Measurements from ENCODE around the gene PALLD. TPM values are rescaled to one million over a fixed set of nuclear protein-coding genes. Genes with fewer than 3 reads are reported as not detected.
A peak's percentile ranks its signal among the peaks of the same experiment; 100 is the strongest.

Gene PALLD
- total RNA-seq, 8 experiments from 2014 or later, result 15.5 to 50.3 (median 24.3) TPM

DNA sequence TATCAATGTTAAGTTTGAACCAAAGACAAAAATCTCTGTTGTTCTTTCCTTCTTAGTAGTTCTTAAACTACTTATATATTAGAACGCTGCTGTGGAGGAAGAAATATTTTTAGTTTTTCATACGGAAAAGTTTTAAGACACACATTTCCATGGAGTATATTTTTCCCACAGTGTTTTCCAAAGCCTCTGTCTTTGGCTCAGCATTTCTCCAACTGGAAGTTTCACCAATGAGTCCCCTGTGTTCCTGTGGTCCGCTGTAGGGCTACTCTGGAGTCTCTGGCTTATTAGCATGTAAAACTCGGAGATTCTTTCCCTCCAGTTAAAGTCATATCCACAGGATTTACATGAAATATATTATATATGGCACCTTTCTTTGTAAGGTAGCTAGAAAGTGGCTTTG is 264.2 kb downstream of the PALLD start:
- ATAC-seq (replicated peaks in 6 of 8), result no peak
- H3K4me1 ChIP-seq (replicated peaks in 1 of 2), result no peaks in the 10 kb centered on the region
- H3K4me3 ChIP-seq, result no peak overlapping the region
- 73 to 100% (median 88%) methylated on average over 2 to 4 of the region's 4 CpGs; no CpG with 5 or more reads in 2 of the 10 experiments for WGBS, 10 experiments
- in situ Hi-C loops (cut with MboI; ENCODE audit: low pct_unique_long_range_greater_than_20kb in 2 of 9, low sequenced_read_pairs in 9 of 9, unreplicated experiment in 9 of 9), result no loop called here
- H3K27ac ChIP-seq, result no peak overlapping the region

GRCh38 chr4:168765322-168765721 is 268.5 kb downstream of the PALLD start:
- in situ Hi-C loops (cut with MboI; ENCODE audit: low pct_unique_long_range_greater_than_20kb in 2 of 9, low sequenced_read_pairs in 9 of 9, unreplicated experiment in 9 of 9), result no loop called here
- 55 to 96% (median 89%) methylated on average over 2 to 4 of the region's 4 CpGs; no CpG with 5 or more reads in 2 of the 10 experiments for WGBS, 10 experiments
- ATAC-seq (replicated peaks in 6 of 8), result no peak
- Histone ChIP-seq H3K4me3 (no peak overlapping the region), H3K4me1 (replicated peaks in 1 of 2) (peaks cover 0 to 6% of the 10 kb centered on the region in 2 donors), H3K27ac (no peak overlapping the region)

- no peak overlapping the region for H3K4me3 ChIP-seq
- H3K4me1 ChIP-seq (replicated peaks in 1 of 2), result peaks cover 0 to 6% of the 10 kb centered on the region in 2 donors
- peak in 3 of 8 experiments; percentile 76 to 90 (median 78) for ATAC-seq (replicated peaks in 6 of 8)
- in situ Hi-C loops (cut with MboI; ENCODE audit: low pct_unique_long_range_greater_than_20kb in 2 of 9, low sequenced_read_pairs in 9 of 9, unreplicated experiment in 9 of 9), result no loop called here
- H3K27ac ChIP-seq, result no peak overlapping the region
These were observed 268.9 kb downstream of the PALLD start for GRCh38 chr4:168765726-168766125.

DNA sequence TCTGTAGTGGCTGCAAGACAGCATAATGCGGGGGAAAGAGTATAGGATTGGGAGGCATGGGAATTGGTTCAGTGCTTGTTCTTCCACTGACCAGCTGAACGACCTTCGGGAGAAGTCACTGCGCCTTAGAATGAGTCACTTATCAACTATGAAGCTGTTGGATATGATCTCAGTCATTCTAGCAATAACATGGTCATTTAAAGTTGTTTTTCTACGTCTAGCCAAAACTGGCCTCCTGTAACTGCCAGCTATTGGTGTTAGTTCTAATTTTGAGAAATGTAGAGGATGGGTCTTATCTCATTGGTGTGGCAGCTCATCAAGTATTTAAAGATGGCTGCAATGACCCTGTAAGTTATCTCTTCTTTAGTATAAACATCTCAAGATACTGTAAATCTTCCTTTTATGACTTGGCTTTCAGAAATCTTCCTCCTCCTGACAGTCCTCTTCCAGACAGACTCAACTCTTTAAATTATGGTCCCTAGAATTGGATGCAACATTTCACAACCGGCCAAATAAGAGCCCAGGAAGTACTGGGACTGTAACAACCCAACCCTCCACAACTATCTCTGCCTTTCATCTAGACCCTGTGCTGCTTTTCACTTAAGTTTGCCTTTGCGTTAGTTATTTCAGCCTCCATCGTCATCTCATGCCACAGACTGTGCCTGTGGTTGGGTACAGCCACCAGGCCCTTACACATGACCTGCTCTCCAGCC is 269.9 kb downstream of the PALLD start:
- ATAC-seq (replicated peaks in 6 of 8), result peak in 2 of 8 experiments; percentile 15 to 49
- 40 to 98% (median 92%) methylated on average over 2 to 8 of the region's 8 CpGs; no CpG with 5 or more reads in 1 of the 10 experiments for WGBS, 10 experiments
- H3K4me1 ChIP-seq (replicated peaks in 1 of 2), result peaks cover 0 to 6% of the 10 kb centered on the region in 2 donors
- in situ Hi-C loops (cut with MboI; ENCODE audit: low pct_unique_long_range_greater_than_20kb in 2 of 9, low sequenced_read_pairs in 9 of 9, unreplicated experiment in 9 of 9), result no loop called here
- no peak overlapping the region for H3K27ac ChIP-seq
- H3K4me3 ChIP-seq, result no peak overlapping the region

DNA sequence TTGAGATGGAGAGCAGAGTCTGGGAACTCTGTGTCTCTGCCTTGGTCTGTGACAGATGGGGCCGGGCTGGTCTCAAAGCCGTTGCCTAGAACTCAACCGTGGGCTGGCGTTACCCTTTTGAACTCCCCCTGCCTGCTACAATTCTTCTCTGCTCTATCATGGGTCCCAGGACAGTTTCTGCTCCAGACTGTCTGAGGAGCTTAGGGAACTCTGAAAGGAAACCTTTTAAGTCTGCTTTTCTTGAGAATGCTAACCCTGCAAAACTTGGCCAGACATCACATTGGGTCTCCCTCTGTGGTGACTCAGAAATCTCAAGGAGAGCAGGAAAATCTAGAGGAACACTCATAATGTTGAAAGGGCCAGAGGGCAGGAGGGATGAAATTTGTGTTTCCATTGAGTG is 272.6 kb downstream of the PALLD start:
- Histone ChIP-seq H3K4me1 (replicated peaks in 1 of 2) (peaks cover 0 to 6% of the 10 kb centered on the region in 2 donors), H3K4me3 (no peak overlapping the region), H3K27ac (no peak overlapping the region)
- in situ Hi-C loops (cut with MboI; ENCODE audit: low pct_unique_long_range_greater_than_20kb in 2 of 9, low sequenced_read_pairs in 9 of 9, unreplicated experiment in 9 of 9), result no loop called here
- ATAC-seq (replicated peaks in 6 of 8), result peak in 2 of 8 experiments; percentile 10 to 17
- WGBS, 10 experiments, result 60 to 90% (median 81%) methylated on average over 1 to 4 of the region's 4 CpGs; no CpG with 5 or more reads in 4 of the 10 experiments

DNA sequence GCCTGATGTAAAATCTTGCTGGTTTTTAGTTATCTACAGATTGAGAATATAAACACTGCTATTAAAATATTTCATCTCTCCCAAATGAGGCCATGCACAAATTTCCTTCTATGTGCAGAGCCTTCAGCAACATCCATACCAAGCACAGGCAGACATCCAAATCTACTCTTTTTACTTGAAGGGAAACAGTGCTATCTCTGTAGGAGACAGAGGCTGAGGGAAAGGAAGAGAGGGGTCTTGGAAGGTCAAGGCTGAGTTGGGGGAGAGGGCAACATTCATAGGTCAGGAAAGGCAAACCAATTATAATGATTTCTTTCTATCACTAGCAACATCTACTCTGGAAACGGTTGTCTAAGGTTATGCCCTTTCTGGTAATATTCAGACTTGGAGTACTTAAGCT is 273.0 kb downstream of the PALLD start:
- peak in 1 of 8 experiments; percentile 16 for ATAC-seq (replicated peaks in 6 of 8)
- peaks cover 0 to 6% of the 10 kb centered on the region in 2 donors for H3K4me1 ChIP-seq (replicated peaks in 1 of 2)
- in situ Hi-C loops (cut with MboI; ENCODE audit: low pct_unique_long_range_greater_than_20kb in 2 of 9, low sequenced_read_pairs in 9 of 9, unreplicated experiment in 9 of 9), result no loop called here
- 67 to 77% methylated on average over 1 of the region's 1 CpG; no CpG with 5 or more reads in 8 of the 10 experiments for WGBS, 10 experiments
- H3K27ac ChIP-seq, result no peak overlapping the region
- no peak overlapping the region for H3K4me3 ChIP-seq

DNA sequence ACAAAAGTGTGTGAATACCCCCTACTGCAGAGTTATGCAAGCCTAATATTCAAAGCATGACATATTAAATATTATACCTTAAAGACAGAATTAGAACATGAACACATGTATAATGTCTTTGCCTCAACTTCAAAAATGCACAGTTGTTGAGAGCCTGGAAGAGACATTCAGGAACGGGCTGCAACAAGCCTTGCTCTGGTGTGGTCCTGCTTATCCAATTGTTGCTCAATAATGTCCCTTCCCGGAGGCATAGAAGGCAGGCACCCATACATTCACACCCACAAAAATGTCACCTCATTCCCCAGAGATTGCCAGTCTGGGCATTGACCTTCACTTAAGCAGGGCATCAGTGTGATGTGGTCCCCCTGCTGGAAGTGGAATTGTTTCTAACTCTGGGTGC is 274.4 kb downstream of the PALLD start:
- no peak overlapping the region for H3K27ac ChIP-seq
- 14 to 100% (median 88%) methylated on average over 1 to 2 of the region's 2 CpGs; no CpG with 5 or more reads in 2 of the 10 experiments for WGBS, 10 experiments

DNA sequence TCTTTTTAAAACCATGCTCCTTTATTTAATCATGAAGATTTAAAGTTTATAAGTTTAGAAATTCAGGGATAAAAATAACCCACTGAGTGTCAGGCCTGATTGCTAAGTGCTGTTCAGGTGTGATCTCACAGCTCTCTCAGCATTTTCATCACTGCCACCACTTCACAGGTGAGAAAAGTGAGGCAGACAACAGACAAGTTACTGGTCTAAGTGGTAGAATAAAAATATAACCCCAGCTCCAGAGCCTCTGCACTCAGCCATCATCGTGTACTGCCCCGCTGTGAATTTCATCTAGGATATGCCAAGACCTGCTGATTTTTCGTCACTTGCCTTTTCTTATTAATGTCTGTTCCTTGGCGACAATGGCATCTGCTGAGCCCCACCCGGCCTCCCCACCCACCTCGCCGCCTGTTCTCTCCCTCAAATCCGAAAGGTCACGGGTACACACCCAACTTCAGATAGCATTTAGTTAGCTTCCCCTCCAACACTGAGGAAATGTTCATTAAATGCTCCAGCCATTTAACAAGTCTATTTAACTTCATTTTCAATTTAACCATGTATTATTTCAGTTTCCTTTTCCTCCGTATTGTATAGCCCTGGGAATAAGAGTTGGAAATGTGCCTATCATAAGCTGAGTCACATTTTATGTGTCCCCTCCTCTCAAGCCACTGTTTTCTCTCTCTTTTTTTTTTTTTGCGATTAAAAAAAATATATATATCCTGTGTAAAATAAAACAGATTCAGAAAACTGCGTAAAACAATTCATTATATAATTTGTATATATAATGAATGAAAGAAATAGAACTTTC is 276.7 kb downstream of the PALLD start:
- ATAC-seq (replicated peaks in 6 of 8), result no peak
- Histone ChIP-seq H3K27ac (no peak overlapping the region), H3K4me1 (replicated peaks in 1 of 2) (peaks cover 0 to 6% of the 10 kb centered on the region in 2 donors), H3K4me3 (no peak overlapping the region)
- 67 to 100% (median 90%) methylated on average over 1 to 10 of the region's 12 CpGs for WGBS, 10 experiments
- in situ Hi-C loops (cut with MboI; ENCODE audit: low pct_unique_long_range_greater_than_20kb in 2 of 9, low sequenced_read_pairs in 9 of 9, unreplicated experiment in 9 of 9), result no loop called here

More for the DNA sequence above, 274.4 kb downstream of the PALLD start:
- in situ Hi-C loops (cut with MboI; ENCODE audit: low pct_unique_long_range_greater_than_20kb in 2 of 9, low sequenced_read_pairs in 9 of 9, unreplicated experiment in 9 of 9), result no loop called here
- H3K4me1 ChIP-seq (replicated peaks in 1 of 2), result peaks cover 0 to 6% of the 10 kb centered on the region in 2 donors
- no peak overlapping the region for H3K4me3 ChIP-seq
- ATAC-seq (replicated peaks in 6 of 8), result peak in 1 of 8 experiments; percentile 32

GRCh38 chr4:168776382-168776781 is 279.5 kb downstream of the PALLD start:
- in situ Hi-C loops (cut with MboI; ENCODE audit: low pct_unique_long_range_greater_than_20kb in 2 of 9, low sequenced_read_pairs in 9 of 9, unreplicated experiment in 9 of 9), result no loop called here
- no peaks in the 10 kb centered on the region for H3K4me1 ChIP-seq (replicated peaks in 1 of 2)
- H3K27ac ChIP-seq, result no peak overlapping the region
- no peak overlapping the region for H3K4me3 ChIP-seq
- ATAC-seq (replicated peaks in 6 of 8), result no peak

- no peak for ATAC-seq (replicated peaks in 6 of 8)
- Histone ChIP-seq H3K4me3 (no peak overlapping the region), H3K27ac (no peak overlapping the region), H3K4me1 (replicated peaks in 1 of 2) (no peaks in the 10 kb centered on the region)
- in situ Hi-C loops (cut with MboI; ENCODE audit: low pct_unique_long_range_greater_than_20kb in 2 of 9, low sequenced_read_pairs in 9 of 9, unreplicated experiment in 9 of 9), result no loop called here
- 56 to 100% (median 77%) methylated on average over 1 to 4 of the region's 4 CpGs; no CpG with 5 or more reads in 4 of the 10 experiments for WGBS, 10 experiments
These were observed 280.6 kb downstream of the PALLD start for GRCh38 chr4:168777277-168777965.

DNA sequence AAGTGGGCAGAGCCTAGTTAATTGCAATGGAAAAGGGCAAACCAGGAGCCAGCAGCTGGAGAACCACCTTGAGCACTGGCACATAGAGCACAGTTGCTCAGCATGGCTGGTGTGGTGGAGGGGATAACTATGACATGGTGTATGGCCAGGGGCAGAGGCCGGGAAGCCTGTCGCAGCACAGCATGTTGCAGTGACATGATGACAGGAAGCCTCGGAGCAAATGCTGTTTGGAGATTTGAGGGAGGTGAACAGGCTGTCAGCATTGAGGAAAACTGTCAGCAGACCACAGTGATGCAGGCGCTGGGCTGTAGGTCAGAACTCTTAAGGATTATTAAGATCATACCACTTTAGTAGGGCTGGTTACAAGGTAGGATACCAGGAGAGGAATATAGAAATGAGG is 284.5 kb downstream of the PALLD start:
- WGBS, 10 experiments, result 61 to 94% (median 69%) methylated on average over 2 to 4 of the region's 4 CpGs; no CpG with 5 or more reads in 4 of the 10 experiments
- no peak for ATAC-seq (replicated peaks in 6 of 8)
- no peaks in the 10 kb centered on the region for H3K4me1 ChIP-seq (replicated peaks in 1 of 2)
- H3K4me3 ChIP-seq, result no peak overlapping the region
- in situ Hi-C loops (cut with MboI; ENCODE audit: low pct_unique_long_range_greater_than_20kb in 2 of 9, low sequenced_read_pairs in 9 of 9, unreplicated experiment in 9 of 9), result no loop called here
- H3K27ac ChIP-seq, result no peak overlapping the region

GRCh38 chr4:168781926-168782325 is 285.1 kb downstream of the PALLD start:
- 60 to 100% (median 79%) methylated on average over 1 to 4 of the region's 4 CpGs; no CpG with 5 or more reads in 1 of the 10 experiments for WGBS, 10 experiments
- in situ Hi-C loops (cut with MboI; ENCODE audit: low pct_unique_long_range_greater_than_20kb in 2 of 9, low sequenced_read_pairs in 9 of 9, unreplicated experiment in 9 of 9), result no loop called here
- Histone ChIP-seq H3K4me1 (replicated peaks in 1 of 2) (no peaks in the 10 kb centered on the region), H3K27ac (no peak overlapping the region), H3K4me3 (no peak overlapping the region)
- ATAC-seq (replicated peaks in 6 of 8), result no peak

GRCh38 chr4:168782439-168782838 is 285.6 kb downstream of the PALLD start:
- Histone ChIP-seq H3K27ac (no peak overlapping the region), H3K4me3 (no peak overlapping the region), H3K4me1 (replicated peaks in 1 of 2) (no peaks in the 10 kb centered on the region)
- WGBS, 10 experiments, result 77 to 100% (median 91%) methylated on average over 2 to 5 of the region's 5 CpGs; no CpG with 5 or more reads in 2 of the 10 experiments
- no peak for ATAC-seq (replicated peaks in 6 of 8)
- in situ Hi-C loops (cut with MboI; ENCODE audit: low pct_unique_long_range_greater_than_20kb in 2 of 9, low sequenced_read_pairs in 9 of 9, unreplicated experiment in 9 of 9), result no loop called here
